Brain microvascular endothelial cell (primary cell): ENCODE data around the gene WRAP53.

Experiments used
- DNase-seq: peaks from one replicate; pipeline ENCODE4 v3.0.0-alpha.2; 2020
- H3K27ac ChIP-seq: fragments of 250-450 bp; sonication (Bioruptor Pico); 2 replicates; pipeline ENCODE4 v1.5.1; 2020; ENCODE audit warnings: mild to moderate bottlenecking, moderate library complexity
- H3K27me3 ChIP-seq: fragments of 250-450 bp; sonication (Bioruptor Pico); replicated peaks from 2 replicates; pipeline ENCODE4 v1.5.1; 2020; ENCODE audit warnings: mild to moderate bottlenecking
- H3K36me3 ChIP-seq: fragments of 250-450 bp; sonication (Bioruptor Pico); replicated peaks from 2 replicates; pipeline ENCODE4 v1.5.1; 2020; ENCODE audit warnings: mild to moderate bottlenecking
- H3K4me3 ChIP-seq: 2 replicates; pipeline ENCODE4 v1.5.1; 2011; ENCODE audit warnings: low read depth, mild to moderate bottlenecking, control low read depth, low read length, moderate library complexity
- in situ Hi-C: cut with HindIII; loops from 2 replicates; pipeline ENCODE4 v1.10.0; 2017; ENCODE audit warnings: low sequenced_read_pairs, low pct_ligation_motif_present
- TF ChIP-seq, protein P1 (sequence below): IDR thresholded peaks from 2 replicates; pipeline ENCODE4 v1.5.1; 2011; ENCODE audit warnings: low read depth, mild to moderate bottlenecking, moderate library complexity, low read length, control low read depth, inconsistent platforms; ENCODE audit errors: missing control alignments

WRAP53 gene

DNA sequence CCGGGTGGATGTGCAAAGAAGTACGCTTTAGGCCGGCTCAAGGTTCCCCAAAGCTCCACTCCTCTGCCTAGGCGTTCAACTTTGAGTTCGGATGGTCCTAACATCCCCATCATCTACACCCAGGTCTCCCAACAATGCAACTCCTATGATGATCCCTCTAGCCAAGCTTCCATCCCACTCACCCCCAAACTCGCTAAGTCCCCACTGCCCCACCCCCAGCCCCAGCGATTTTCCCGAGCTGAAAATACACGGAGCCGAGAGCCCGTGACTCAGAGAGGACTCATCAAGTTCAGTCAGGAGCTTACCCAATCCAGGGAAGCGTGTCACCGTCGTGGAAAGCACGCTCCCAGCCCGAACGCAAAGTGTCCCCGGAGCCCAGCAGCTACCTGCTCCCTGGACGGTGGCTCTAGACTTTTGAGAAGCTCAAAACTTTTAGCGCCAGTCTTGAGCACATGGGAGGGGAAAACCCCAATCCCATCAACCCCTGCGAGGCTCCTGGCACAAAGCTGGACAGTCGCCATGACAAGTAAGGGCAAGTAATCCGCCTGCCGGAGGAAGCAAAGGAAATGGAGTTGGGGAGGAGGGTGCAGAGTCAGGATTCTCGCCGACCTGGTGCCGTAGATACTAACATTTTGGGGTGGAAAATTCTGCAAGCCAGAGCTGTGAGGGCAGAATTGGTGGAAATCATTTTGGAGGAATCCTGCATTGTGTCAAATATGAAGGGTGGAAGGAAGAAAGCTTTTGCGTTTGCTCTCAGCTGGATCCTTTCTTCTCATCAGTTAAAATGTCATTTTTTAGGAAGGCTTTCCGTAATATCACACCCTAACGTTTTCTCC lies 987 bp upstream of the WRAP53 start, which contains the start of gene TP53:
TSS of gene TP53 (minus strand) at position 419 of the 836 bp plus-strand sequence. CDS start 10,896 bp downstream, outside the sequence.
- in situ Hi-C loops, result no loop called here

DNA sequence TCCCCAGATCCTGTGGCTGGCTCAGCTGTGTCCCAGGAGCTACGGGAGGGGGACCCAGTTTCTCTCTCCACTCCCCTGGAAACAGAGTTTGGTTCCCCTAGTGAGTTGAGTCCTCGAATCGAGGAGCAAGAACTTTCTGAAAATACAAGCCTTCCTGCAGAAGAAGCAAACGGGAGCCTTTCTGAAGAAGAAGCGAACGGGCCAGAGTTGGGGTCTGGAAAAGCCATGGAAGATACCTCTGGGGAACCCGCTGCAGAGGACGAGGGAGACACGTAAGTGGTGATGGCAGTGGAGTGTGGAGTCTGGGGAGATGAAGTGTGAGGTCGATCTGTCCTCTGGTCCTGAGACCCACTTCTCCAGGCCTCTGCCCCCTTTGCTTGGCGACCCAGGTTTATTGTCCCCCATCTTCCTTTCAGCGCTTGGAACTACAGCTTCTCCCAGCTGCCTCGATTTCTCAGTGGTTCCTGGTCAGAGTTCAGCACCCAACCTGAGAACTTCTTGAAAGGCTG lies 585 bp downstream of the WRAP53 start:
- H3K36me3 ChIP-seq, result peaks cover under 1% of the 10 kb centered on the region
- H3K4me3 ChIP-seq, result peak overlapping the region; percentile 87
- DNase-seq, result no peak
- TF ChIP-seq, protein P1, sequence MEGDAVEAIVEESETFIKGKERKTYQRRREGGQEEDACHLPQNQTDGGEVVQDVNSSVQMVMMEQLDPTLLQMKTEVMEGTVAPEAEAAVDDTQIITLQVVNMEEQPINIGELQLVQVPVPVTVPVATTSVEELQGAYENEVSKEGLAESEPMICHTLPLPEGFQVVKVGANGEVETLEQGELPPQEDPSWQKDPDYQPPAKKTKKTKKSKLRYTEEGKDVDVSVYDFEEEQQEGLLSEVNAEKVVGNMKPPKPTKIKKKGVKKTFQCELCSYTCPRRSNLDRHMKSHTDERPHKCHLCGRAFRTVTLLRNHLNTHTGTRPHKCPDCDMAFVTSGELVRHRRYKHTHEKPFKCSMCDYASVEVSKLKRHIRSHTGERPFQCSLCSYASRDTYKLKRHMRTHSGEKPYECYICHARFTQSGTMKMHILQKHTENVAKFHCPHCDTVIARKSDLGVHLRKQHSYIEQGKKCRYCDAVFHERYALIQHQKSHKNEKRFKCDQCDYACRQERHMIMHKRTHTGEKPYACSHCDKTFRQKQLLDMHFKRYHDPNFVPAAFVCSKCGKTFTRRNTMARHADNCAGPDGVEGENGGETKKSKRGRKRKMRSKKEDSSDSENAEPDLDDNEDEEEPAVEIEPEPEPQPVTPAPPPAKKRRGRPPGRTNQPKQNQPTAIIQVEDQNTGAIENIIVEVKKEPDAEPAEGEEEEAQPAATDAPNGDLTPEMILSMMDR, result no peak
- H3K27me3 ChIP-seq, result no peaks in the 10 kb centered on the region
- peak overlapping the region; percentile 25 for H3K27ac ChIP-seq
- in situ Hi-C loops, result no loop called here

More for the DNA sequence above, 987 bp upstream of the WRAP53 start, which contains the start of gene TP53:
- peak within 1 kb of the TSS; percentile 95 for H3K4me3 ChIP-seq
- H3K27ac ChIP-seq, result peak within 1 kb of the TSS; percentile 97
- peaks cover 3% of the 10 kb centered on the region for H3K36me3 ChIP-seq
- TF ChIP-seq, protein P1, result peak; percentile 26
- no peaks in the 10 kb centered on the region for H3K27me3 ChIP-seq
- peak; percentile 85 for DNase-seq

DNA sequence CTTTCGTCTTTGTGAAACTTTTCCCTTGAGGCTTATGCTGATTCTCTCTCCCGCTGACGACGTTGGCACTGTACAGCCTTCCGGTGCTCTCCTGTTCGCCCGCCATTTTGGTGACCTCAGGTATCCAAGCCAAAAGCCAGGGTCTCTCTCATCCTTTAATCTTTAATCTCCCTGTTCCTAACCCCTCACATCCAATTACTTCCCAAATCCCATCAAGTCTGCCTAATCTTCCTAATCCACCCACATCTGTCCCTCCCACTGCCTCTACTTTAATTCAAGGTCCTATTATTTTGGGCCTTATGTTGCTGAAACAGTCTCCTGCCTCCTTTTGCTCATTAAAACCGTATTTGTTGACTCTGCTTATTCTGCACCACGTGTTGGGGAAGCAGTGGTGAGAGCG lies 7.3 kb downstream of the WRAP53 start:
- in situ Hi-C loops, result no loop called here
- TF ChIP-seq, protein P1, result no peak
- H3K27me3 ChIP-seq, result no peaks in the 10 kb centered on the region
- H3K27ac ChIP-seq, result no peak overlapping the region
- no peaks in the 10 kb centered on the region for H3K36me3 ChIP-seq
- H3K4me3 ChIP-seq, result no peak overlapping the region
- no peak for DNase-seq

DNA sequence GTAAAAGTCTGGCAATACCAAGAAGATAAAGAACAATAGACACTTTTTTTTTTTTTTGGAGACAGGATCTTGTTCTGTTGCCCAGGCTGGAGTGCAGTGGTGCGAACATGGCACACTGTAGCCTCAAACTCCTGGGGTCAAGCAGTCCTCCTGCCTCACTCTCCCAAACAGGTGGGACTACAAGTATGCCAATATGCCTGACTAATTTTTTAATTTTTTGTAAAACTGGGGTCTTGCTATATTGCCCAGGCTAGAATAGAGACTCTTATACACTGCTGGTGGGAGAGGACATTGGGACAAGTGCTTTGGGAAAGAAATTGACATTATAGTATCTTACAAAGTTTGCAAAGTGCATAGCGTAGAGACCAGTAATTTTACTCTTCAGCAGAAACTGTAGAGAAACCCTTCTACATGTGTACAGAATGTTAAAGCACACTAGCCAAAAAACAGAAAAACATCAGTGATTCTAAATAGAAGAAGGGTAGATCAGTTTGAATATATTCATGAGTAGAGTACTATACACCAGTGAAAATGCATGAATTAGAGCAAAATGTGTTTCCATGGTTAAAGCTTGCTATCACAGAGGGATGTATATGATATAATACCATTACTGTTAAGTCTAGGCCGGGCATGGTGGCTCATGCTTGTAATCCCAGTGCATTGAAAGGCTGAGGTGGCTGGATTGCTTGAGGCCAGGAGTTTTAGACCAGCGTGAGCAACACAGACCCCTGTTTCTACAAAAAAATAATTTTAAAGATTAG lies 9.7 kb downstream of the WRAP53 start:
- DNase-seq, result no peak

DNA sequence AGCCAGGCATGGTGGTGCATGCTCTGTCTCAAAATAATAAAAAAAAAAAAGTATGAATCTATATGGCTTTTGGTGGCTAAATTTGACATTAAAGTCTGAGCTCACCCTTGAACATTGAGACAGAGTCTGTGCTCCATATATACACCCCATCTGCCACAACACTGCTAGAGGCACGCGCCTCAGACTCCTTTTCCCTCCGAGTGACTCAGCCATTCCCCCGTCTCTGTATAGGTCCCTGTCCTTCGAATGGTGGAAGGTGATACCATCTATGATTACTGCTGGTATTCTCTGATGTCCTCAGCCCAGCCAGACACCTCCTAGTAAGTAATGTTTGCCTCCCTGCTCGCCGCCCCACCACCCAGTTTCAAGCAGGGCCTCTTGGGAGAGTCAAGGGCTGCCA lies 12.2 kb downstream of the WRAP53 start:
- Histone ChIP-seq H3K36me3 (no peaks in the 10 kb centered on the region), H3K27me3 (peaks cover 14% of the 10 kb centered on the region), H3K4me3 (no peak overlapping the region), H3K27ac (no peak overlapping the region)
- in situ Hi-C loops, result no loop called here
- no peak for DNase-seq
- TF ChIP-seq, protein P1, result no peak

More for the DNA sequence above, 9.7 kb downstream of the WRAP53 start:
- in situ Hi-C loops, result no loop called here
- Histone ChIP-seq H3K27me3 (no peaks in the 10 kb centered on the region), H3K27ac (no peak overlapping the region), H3K4me3 (no peak overlapping the region), H3K36me3 (no peaks in the 10 kb centered on the region)
- TF ChIP-seq, protein P1, result no peak
